Left renal pelvis (tissue), 4 donors: ENCODE results near the gene NUMBL. TPM values are rescaled to one million over a fixed set of nuclear protein-coding genes. Genes with fewer than 3 reads are reported as not detected.
"Not testable (repeated sequence)": the region's sequence is repeated elsewhere in the genome, so short reads cannot be mapped to it uniquely, and the experiment has no call there.

Experiments used
- DNase-seq, 4 donors: peaks; one replicate each; pipeline ENCODE4 v3.0.0-alpha.2; 2013; ENCODE audit warnings: low read depth in 4 of 4, low spot score in 3 of 4
- polyA plus RNA-seq, 4 donors: library from polyadenylated mRNA; unstranded; fragments of 120-200 nt; gene quantifications; one replicate each; pipeline ENCODE4 v1.2.1, GENCODE V29; 2013; ENCODE audit not compliant: insufficient read length in 4 of 4

NUMBL gene
- 10 to 100 TPM; 11.5 to 35.0 (median 15.8) TPM for polyA plus RNA-seq

DNA sequence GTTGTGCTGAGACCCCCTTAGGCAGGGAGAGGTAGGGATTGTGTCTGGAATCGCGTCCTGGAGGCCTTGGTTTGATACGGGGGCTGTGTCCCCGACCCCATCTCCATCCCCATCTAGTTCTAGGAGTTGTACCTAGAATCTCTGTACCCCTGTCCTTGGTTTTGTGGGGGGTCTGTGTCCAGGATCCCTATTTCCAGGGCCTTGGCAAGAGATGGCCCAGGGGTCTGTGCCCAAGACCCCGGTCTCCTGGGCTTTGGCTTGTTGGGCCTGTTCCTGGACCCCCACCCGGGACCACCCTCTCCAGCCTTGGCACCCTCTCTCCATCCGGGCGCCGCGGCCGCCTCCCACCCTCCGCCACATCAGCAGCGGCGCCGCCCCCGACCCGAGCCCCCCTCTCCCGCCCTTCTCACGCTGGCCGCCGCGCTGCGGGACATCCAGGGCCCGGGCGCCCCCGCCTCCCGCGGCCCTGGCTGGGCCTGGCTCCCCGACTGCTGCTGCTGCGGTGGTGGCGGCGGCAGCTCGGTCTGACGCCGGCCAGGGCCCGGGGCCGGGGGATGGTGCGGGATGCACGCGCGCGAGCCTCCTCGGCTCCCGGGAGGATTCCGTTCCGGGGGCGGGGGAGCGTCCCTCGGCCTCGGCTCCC lies at the start of gene NUMBL:
TSS of gene NUMBL (minus strand) at position 602 of the 643 bp plus-strand sequence. CDS start at position 434, 168 bp downstream.
- no peak for DNase-seq

DNA sequence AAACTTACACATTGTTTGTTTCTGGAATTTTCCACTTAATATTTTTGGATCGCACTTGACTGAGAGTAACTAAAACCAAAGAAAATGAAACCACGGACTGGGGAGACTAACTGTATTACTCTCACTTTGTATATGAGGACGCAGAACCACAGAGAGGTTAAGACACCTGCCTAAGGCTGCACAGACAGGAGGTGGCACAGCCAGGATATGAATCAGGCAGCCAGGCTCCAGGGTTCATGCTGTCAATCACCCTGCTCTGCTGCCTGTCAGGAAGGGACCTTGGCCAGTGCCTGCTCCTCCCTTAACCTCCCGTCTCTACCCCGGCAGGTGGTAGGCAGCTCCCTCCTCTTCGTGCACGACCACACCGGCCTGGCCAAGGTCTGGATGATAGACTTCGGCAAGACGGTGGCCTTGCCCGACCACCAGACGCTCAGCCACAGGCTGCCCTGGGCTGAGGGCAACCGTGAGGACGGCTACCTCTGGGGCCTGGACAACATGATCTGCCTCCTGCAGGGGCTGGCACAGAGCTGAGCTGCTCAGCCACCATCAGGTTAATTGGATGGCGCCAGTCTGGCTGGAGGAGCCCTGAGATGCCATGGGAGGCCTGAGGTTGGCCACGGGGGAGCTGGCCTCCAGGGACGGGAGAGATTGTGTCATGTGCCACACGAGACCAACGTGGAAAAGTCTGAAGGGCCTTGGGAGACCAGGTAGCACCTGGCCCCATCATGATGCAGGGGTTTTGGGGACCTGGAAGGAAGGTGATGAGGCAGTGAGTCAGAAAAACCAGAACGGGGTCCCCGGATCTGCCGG lies 48.8 kb upstream of the NUMBL start:
- DNase-seq: no peak

DNA sequence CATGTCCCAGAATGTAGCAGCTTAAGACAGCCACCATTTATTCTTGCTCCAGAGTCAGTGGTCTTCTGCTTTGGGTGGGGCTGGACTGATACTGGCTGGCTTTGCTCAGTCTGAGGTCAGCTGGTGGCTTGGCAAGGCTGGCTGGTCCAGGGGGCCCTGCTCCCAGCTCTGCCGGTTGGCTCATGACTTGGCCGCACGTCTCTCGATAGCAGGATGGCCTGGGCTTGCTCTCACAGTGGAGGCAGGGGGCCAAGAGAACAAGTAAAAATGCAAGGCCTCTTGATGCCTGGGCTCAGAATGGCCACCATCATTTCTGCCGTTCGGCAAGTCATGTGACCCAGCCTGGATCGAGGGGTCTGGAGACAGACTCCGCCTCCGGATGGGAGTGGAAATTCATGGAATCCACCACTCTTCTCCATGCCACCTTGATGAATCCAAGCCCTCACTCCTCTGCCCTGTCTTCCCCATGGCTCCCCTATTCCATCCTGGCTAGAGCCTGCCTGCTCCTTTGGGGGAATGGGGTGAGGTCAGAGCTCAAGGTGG lies 46.7 kb upstream of the NUMBL start:
- no peak for DNase-seq

DNA sequence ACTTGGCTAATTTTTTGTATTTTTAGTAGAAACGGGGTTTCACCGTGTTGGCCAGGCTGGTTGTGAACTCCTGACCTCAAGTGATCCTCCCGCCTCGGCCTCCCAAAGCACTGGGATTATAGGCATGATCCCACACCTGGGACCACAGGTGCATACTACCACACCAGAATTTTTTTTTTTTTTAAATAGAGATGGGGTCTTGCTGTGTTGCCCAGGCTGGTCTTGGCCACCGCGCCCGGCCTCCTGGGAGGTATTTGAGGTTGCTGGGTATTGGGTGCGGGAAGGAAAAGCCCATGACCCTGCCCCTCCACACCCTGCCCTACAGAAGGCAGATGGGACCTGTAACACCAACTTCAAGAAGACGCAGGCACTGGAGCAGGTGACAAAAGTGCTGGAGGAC lies 46.2 kb upstream of the NUMBL start:
- DNase-seq: no peak

DNA sequence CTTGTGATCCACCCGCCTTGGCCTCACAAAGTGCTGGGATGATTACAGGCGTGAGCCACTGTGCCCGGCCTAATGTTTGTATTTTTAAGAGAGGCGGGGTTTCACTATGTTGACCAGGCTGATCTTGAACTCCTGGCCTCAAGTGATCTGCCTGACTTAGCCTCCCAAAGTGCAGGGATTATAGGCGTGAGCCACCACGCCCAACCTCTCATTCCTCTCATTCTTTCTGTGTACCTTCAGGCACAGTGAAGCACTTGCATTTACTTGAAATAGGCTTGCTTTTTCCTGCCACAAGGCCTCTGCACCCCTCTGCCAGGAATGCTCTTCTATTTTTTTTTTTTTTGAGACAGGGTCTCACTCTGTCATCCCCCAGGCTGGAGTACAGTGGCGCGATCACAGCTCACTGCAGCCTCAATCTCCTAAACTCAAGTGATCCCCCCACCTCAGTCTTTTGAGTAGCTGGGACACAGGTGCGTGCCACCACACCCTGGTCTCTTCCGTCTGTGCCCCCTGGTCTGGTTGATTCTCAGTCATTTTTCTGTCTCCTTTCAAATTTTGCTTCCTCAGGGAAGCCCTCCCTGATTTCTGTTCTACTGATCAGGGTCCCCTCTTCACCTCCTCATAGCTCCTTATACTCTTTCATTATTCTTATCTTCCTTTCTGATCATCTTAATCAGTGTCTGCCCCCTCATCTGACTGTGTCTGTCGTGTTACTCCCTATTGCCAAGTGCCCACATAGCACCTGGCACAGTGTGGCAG lies 44.7 kb upstream of the NUMBL start:
- no peak for DNase-seq

DNA sequence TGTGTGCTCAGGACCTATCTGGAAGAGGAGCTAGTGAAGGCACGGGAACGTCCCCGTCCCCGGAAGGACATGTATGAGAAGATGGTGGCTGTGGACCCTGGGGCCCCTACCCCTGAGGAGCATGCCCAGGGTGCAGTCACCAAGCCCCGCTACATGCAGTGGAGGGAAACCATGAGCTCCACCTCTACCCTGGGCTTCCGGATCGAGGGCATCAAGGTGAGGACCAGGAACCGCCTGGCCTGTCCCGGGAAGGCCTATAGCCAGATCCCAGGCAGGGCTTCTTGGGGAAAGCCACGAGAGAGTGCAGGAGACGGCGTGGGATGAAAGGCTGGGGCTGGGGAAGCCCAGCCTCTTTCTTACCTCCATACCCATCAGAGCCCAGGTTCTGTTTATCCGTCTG lies 42.7 kb upstream of the NUMBL start:
- DNase-seq: no peak

DNA sequence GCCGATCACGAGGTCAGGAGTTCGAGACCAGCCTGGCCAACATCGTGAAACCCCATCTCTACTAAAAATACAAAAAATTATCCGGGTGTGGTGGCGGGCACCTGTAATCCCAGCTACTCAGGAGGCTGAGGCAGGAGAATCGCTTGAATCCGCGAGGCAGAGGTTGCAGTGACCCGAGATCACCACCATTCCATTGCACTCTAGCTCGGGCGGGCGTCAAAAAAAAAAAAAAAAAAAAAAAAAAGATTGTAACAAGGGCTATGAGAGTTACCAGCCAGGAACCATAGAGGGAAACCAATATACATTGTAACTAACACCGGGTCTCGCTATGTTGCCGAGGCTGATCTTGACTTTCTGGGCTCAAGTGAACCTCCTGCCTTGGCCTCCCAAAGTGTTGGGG lies 41.9 kb upstream of the NUMBL start:
- DNase-seq: not testable (repeated sequence)

DNA sequence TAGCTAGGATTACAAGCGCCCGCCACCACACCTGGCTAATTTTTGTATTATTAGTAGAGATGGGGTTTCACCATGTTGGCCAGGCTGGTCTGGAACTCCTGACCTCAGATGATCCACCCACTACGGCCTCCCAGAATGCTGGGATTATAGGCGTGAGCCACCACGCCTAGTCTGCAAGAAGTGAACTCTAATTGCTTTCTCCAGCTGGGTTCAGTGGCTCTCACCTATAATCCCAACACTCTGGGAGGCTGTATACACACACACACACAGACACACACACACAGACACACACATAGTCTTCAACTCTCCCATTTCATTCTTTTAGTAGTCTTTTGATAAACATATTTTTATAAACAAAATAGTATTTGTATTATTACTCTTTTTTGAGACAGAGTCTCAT lies 39.6 kb upstream of the NUMBL start:
- not testable (repeated sequence) for DNase-seq

DNA sequence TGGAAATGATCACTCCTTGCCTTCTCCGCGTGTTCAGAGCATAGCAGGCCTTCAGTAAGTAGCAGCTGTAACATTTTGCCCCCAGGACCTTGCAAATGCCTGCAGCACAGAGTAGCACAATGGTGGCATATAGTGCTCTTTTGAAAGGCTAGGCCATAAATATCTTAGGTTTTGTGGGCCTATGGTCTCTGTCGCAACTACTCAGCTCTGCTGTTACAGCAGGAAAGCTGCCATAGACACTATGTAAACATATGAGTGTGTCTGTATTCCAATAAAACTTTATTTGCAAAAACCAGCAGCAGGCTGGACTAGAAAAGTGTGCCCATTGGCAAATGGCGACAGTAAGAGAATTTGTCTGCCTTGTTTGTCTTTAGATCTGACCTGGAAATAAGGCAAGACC lies 35.8 kb upstream of the NUMBL start:
- no peak for DNase-seq

DNA sequence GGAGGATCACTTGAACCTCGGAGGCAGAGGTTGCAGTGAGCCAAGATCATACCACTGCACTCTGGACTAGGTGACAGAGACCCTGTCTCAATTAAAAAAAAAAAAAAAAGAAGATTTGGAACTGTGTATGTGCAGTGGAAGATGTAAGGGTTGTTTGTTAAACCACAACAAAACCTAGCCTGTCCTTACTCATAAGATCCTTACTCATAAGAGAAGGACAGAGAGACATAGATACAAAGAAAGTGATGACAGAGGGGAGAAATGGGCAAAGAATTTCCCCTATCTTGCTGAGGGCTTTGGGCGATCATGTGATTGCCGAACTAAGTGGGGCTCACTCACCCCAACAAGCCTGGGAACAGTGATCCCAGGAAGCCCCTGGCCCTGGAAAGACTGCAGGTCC lies 34.4 kb upstream of the NUMBL start:
- no peak for DNase-seq

DNA sequence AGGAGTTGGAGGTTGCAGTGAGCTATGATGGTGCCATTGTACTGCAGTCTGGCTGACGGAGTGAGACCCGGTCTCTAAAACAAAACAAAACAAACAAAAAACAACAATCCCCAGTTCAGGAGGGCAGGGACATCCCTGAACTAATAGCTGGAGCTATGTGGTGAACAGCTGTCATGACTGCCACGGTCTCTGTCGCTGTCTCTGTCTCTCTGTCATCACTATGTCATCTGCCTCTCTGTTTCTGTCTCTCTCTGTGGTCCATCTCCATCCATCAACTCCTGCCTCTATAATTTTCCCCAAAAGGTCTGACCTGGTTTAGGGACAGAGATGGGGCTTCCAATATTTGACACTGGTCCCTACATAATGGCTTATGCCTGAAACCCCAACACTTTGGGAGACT lies 33.9 kb upstream of the NUMBL start:
- no peak for DNase-seq

DNA sequence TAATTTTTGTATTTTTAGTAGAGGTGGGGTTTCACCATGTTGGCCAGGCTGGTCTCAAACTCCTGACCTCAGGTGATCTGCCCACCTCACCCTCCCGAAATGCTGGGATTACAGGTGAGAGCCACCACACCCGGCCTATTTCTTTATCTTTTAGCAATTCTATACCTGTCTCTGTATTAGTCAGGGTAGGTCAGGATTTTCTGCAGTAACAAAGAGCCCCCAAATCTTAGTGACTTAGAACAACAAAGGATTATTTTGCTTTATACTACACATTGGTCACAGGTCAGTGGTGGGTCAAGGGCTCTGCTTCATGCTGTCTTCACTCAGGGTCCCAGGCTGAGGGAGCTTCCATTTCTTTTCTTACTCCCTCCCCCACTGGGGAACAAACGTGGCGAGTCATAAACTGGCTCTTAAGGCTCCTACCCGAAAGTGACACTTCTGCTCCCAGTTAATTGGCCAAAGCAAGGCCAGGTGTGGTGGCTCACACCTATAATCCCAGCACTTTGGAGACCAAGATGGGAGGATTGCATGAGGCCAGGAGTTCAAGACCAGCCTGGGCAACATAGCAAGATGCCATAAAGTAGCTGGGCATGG lies 33.3 kb upstream of the NUMBL start:
- no peak for DNase-seq

DNA sequence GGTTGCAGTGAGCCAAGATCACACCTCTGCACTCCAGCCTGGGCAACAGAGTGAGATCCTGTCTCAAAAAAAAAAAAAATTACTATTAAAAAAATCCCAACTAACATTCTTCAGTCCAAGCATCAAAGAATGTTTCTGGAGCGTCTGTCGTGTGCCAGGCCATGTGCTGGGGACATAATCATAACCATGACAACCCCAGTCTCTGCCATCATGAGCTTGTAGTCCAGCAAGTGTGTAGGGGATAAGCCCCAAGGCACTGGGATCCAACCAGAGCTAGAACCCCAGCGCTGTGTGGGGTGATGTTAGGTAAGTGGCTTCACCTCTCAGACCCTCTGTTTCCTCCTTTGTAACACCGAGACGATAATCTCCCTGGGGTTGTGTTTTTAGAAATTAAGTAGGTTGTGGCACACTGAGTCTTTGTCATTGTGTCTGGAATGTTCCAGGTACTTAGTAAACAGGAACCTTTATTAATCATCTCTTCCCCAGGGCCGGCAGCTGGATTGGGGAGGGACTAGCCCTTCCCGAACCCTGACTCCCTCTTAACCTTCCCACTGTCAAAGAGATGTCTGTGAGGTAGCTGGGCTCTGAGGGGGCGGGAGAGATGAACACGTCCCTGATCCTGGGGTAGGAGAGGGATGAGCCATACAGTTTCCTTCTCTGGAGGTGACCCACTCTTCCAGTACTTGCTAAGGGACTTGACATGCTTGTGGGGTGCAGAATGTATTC lies 31.6 kb upstream of the NUMBL start:
- DNase-seq: no peak

DNA sequence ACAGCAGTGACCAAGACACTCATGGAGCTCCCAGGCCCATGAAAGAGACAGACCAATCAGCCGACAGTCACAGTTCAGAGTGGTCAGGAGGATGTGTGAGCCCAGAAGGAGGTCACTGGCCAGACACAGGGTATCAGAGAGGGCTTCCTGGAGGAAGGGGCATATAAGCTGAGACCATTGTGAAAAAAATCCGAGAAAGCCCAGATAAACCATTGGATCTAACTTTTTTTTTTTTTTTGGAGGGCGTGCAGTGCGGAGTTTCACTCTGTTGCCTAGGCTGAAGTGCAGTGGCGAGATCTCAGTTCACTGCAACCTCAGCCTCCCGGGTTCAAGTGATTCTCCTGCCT lies 30.7 kb upstream of the NUMBL start:
- no peak for DNase-seq

DNA sequence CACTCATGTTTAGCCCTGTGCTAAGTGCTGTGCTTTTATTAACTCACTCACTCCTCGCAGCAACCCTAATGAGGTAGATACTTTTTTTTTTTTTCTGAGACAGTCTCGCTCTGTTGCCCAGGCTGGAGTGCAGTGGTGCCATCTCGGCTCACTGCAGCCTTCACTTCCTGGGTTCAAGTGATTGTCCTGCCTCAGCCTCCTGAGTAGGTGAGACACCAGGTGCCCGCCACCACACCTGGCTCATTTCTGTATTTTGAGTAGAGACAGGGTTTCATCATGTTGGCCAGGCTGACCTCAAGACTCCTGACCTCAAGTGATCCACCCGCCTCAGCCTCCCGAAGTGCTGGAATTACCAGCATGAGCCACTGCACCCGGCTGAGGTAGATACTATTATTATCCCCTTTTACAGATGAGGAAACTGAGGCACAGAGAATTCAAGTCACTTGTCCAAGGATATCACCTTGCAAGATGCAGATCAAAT lies 29.0 kb upstream of the NUMBL start:
- no peak for DNase-seq

DNA sequence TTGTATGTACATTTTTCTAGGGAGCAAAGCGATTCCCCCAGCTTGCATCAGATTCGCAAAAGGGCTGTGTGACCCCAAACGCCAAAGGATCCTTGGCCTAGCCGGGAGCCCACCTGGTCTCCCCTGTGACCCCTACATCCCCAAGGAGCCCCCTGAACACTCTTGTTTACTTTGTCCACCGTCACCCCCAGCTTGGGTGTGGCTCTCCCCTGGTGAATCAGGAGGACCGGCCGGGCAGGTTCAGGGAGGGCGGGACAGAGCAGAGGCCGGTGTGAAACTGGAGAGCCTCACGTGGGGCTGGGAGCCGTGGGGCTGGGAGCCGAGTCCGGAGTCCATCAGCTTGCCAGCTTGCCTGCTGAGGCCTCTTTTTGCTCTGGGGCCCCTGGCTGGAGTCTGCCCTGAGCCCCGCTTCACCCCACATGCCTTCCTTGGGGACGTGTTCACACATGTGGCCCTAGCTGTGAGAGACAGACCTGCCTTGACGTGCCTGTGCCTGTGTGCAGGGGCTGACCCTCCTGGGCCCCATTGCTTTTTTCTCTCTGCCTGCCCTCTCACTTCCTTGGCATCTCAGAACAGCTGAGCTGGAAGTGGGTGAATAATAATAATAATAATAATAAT lies 28.4 kb upstream of the NUMBL start:
- peak in 1 of 4 donors; percentile 46 for DNase-seq

DNA sequence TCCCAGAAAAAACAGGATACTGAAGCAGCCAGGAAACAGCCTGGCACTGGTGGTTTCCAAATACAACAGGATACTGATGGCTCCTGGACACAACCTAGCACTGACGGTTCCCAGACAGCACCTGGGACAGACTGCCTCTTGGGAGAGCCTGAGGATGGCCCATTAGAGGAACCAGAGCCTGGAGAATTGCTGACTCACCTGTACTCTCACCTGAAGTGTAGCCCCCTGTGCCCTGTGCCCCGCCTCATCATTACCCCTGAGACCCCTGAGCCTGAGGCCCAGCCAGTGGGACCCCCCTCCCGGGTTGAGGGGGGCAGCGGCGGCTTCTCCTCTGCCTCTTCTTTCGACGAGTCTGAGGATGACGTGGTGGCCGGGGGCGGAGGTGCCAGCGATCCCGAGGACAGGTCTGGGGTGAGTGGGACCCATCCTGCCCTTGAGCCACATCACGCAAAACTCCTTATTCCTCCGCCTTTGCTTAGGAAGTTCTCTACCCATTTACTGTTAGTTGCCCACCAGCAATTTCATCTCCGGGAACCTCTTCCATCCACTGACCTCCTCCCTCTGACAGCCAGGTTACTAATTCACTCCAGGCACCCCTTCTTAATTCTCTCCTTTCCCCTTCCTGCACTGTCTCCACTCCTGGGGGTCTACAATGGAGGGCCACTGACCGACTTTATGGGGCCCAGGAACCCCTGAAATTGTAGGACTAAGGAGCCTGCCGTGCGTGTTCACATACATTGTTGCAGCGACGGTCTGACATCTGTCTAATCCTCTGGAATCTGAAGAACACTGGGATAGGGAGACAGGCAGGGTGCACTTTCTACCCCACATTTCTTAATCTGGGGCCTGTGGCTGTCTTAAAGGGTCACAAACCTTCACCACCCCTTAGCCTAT lies 27.7 kb upstream of the NUMBL start:
- no peak for DNase-seq

DNA sequence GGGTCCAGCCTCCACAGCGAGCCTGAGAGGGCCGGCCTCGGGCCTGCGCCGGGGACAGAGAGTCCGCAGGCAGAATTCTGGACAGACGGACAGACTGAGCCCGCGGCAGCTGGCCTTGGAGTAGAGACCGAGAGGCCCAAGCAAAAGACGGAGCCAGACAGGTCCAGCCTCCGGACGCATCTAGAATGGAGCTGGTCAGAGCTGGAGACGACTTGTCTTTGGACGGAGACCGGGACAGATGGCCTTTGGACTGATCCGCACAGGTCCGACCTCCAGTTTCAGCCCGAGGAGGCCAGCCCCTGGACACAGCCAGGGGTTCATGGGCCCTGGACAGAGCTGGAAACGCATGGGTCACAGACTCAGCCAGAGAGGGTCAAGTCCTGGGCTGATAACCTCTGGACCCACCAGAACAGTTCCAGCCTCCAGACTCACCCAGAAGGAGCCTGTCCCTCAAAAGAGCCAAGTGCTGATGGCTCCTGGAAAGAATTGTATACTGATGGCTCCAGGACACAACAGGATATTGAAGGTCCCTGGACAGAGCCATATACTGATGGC lies 27.0 kb upstream of the NUMBL start:
- no peak for DNase-seq
